CD4-positive, alpha-beta T cell treated with Interleukin-15 for 4 hours (primary cell): ENCODE measurements around the gene DEFB112.

ENCODE experiments used
- DNase-seq: peaks from one replicate; pipeline ENCODE4 v3.0.0-alpha.2; 2020; ENCODE audit warnings: low spot score

DEFB112 gene

DNA sequence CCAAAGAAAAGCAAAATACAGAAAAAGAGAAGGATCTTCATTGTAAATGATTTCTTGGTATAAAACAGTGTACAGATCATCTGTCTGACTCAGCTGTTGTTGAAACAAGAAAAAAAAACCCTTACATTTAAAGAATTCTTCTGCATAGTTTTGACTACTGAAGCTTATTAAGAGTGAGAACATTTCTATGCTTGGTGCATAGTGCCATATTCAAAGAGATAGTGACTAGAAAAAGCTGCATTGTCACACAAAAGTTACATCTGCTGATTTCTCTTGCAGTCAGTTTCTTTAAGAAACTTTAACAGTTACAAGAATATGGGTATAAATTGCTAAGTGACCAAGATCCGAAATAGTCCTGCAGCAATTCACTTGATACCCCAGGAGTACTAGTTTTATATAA, at the start of gene DEFB112:
Gene DEFB112, minus strand, starts transcription at position 101 of the 400 bp plus-strand sequence. Its CDS starts 60 bp downstream, at position 41.
- no peak for DNase-seq

DNA sequence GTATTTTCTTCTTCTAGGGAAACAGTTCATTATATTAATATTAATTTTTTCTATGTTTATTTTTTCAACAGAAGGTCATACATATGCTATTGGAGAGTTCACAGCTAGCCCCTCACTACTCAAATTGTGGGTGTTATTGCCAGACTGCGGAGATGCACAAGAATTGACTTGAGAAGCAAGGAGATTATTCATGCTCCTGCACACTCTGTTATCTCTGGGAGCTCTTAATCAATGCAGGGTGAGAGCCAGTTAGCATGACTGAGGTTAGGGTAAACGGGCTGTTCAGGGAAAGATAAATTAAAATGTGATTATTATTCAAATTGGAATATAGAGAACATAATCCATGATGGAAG, 48.9 kb upstream of the DEFB112 start:
- DNase-seq: no peak

DNA sequence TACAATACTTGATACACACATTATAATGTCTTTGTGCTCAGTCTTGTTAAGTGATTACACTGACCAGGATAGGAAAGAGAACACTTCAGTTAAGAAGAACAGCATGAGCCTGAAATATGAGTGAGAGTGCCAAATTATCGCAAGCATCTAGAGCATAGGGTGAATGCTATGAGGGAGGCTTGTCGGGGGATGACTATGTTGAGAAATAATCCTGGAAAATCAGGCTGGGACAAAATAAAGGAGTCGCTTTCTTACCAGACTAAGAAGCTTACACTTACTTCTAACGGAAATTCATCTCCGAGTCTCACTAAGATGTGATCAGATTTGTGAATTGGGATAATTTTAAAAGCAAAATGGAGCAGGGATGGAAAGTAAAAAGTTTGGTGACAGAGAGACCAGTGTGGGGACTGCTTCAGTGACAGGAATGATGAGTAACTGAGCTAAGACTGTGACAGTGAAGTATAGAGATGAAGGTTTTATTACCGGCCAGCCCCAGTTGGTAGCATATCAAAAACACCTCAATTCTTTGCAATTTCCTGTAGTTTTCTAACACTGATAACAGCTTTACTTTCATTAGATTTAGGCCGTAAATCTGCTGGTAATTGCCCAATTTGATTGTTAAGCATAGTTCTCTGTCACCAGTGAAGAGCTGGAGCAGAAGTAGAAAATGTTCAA, 48.4 kb upstream of the DEFB112 start:
- no peak for DNase-seq

GRCh38 chr6:50096296-50096695, 46.6 kb upstream of the DEFB112 start:
- no peak for DNase-seq

DNA sequence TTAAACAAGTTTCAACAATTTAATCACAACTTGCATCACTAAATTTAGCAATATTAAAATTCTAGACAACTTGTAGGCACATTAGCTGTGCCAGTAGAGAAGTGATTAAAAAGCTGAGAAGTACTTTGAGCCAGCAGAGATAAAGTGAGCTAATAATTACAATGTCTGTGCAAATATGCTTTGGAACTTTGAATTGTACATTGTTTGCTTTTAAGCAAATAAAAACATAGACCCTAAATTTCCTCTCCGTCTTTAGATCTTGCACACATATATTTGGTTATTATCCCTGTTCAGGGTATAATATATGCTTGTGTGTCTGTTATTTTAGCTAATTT, 44.2 kb upstream of the DEFB112 start:
- DNase-seq: no peak

DNA sequence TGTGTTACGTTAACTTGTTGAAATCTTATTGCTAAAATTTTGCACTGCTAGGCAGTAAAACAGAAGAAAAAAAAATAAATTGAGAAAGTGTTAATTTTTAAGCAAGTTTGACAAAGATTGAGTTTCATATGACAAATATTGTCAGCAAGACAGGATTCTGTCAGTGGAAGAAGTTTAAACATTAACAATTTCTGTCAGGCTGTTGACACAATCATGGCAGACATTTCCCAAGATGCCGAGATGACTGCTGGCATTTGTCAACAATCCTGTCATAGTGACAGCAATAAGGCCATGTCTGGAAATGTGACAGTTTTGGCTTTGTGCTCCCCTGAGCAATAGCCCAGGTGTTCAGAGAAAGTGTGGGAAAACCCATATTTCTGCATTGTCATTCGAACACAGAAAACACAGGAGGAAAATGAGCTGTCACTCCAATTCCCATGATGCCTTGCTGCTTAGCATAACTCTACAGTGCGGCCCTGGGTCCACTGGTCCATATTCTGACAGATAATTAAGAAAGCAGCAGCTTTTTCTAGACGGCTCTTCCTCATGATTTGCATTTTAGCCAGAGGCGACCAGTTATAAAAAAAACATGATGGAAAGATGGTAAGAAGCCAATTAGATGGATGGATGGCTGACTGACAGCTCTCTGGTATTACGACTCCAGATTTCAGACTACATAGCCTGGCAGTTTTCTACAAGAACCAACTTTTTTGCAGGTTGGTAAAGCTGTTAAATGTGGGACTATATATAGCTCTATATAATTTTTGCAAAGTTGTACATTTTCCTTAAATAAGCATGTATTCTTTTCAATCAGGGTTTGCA, 43.6 kb upstream of the DEFB112 start:
- no peak for DNase-seq

DNA sequence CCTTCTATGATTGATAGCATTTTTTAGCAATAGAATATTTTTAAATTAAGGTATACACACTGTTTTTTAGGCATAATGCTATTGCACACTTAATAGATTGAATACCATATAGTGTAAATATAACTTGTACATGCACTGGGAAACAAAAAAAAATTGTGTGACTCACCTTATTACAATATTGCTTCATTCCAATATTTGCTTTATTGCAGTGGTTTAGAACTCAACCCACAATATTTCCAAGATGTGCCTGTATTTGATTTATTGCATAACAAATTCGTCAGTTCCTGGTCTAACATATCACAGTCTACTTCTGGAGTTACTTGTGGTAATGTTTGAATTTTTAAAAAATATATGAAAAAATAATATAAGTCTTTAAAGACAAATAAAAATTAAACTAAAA, 41.9 kb upstream of the DEFB112 start:
- no peak for DNase-seq

- DNase-seq: no peak
These were observed 40.2 kb upstream of the DEFB112 start for GRCh38 chr6:50089911-50090310.

GRCh38 chr6:50087231-50087954, 37.7 kb upstream of the DEFB112 start:
- no peak for DNase-seq

DNA sequence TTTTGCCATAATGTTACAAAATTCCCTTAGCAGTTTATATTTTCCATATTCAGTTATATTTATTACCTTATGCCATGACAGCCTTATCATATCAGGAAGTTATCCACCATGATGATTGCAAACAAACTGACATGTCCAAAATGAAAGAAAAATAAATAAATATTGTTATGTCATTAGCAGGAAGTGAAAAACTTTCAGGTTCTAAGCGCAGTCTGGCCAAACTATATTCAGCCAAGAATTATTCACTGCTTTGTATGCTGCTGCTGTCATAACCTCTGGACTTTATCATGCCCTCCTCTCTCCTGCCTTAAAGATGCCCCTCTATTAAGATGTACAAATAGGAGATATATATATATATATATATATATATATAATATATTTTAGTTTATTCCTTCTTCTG, 27.7 kb upstream of the DEFB112 start:
- no peak for DNase-seq

GRCh38 chr6:50076431-50076830, 26.7 kb upstream of the DEFB112 start:
- DNase-seq: no peak

DNA sequence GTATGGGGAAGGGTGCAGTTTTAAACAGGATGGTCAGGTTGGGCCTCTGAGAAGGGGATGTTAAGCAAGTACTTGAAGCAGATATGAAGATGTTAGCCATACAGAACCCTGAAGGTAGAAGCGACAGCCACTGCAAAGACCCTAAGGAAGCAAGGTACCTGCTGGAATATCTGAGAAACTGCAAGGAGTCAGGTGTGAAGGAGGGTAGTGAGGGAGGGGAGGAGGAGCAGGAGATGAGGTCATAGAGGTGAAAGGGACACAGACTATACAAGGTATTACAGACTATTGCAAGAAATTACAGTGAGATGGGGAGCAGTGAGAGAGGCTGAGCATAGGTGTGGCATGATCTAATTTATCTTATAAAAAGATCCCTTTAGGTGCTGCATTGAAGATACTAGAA, 22.2 kb upstream of the DEFB112 start:
- DNase-seq: no peak

DNA sequence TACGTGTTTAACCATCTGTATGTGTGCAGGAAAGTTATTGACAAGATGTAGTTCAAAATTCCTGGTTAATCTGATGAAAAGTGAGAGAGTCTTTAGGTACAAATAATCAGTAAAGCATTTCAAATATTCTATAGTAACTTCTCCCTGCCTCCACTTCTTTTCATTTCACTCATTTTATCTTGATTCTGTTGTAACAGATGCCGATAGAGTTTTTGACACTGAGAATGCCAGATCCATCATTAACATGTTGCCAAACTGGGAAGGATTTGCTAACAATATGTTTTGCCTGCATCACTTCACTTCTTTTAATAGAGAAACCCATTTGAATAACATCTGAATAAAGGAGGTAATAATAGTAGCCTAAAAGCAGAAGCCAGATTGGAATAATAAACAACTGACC, 20.4 kb upstream of the DEFB112 start:
- no peak for DNase-seq

DNA sequence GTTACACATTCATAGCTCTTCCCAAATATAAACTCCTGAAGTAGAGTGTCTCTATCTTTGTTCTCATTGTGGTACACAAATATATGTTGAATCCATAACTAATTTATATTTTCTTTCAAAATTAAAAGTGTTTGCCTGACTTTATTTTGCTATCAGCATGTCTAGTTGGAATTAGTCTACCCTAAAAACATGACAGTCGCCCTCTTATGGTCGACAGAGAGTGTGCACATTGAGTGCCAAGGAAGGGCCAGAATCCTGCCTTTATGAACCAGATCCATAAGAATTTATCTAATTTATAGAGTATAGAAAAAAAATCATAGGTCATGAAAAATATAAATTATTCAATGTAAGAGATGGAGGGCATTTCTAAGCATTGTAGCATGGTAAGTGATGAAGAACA, 12.3 kb upstream of the DEFB112 start:
- DNase-seq: no peak

GRCh38 chr6:50056242-50056641, 6.5 kb upstream of the DEFB112 start:
- DNase-seq: no peak

DNA sequence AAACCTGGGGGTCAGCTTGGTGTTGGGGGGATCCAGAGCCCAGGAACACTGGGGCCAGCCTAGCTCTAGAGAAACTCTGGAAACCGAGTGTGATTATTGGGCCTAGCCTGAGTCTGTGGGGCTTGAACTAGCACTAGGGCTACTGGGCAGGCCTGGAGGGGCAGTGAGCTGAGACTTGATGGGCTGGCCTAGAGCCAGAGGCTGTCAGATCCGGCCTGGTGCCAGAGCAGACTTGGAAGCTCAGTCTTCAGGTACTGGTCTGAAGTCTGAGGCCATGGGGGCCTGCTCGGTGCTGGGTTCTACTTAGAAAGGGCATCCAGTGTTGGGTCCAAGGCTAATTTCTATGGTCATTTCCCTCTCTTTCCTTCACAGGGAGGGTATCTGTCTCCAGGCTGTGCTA, 2.7 kb downstream of the DEFB112 start:
- no peak for DNase-seq

- no peak for DNase-seq
These were observed 18.8 kb downstream of the DEFB112 start for GRCh38 chr6:50030777-50031562.

DNA sequence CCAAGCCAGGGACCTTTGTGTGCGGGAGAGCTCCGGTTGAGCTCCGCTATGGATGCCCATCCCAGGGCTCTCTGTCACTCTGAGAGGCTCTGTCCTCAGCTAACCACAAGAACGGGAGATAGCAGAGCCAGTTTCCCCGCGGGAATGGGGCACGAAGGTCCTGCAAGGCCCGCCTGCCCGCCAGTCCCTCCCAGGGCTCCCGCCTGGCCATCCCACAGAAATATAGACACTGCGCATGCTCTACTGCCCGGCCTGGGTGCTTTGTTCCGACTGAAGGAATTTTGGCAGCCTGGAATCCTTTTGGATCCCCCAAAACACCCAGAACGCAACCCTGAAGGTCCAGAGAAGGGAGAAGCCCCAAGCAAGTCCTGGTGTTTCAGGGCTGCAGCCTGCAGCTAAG, 19.4 kb downstream of the DEFB112 start:
- DNase-seq: no peak

DNA sequence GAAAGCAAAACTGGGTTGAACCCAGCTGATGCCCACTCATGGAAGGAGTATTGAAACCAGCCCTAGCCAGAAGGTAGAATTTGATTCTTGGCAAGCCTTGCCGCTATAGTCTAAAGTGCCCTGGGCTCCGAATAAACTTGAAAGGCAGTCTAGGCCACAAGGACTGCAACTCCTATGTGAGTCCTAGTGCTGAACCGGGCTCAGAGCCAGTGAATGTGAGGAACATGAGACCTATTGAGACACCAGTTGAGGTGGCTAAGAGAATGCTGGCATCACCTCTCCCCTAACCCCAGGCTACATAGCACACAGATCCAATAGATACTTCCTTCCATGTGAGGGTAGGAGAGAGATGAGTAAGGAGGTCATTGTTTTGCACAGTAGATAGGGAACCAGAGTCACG, 24.5 kb downstream of the DEFB112 start:
- no peak for DNase-seq

DNA sequence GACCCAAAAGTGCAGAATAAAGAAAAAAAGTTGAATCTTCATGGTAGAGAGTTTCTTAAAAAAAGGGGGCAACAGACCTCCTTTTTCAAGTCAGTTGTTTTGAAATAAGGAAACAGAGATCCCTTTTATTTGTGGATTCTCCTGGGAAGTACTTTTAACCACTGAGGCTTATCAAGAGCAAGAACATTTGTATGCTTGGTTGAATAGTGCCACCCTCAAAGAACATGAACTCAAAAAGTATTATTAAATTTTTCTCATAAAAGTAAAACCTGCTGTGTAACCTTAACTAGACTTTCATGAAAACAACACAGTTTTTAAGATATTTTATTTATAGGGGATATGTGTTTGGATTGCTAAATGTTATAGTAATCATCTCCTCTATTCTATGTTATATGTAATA, 27.8 kb downstream of the DEFB112 start, which contains the start of gene DEFB110:
Gene DEFB110, minus strand, starts transcription at position 101 of the 400 bp plus-strand sequence. Its CDS starts 59 bp downstream, at position 42.
- DNase-seq: no peak

DNA sequence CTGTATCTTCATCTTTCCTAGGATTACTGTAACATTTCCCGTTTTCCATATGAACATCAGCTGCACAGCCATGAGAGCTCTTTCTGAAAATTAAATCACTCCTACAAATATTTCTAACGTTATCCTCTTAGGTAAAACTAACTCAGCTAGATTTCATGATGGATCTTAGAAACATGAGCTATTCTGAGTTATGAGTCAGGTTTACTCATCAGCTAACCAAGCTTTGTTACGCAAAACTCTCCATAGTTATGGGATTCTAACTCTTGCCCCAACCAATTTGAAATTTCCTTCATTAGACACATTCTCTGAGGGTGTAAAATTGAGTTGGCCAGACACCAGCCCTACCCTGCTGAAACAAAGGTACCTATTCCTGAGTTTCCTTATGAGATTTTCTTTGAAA, 41.9 kb downstream of the DEFB112 start:
- DNase-seq: no peak

- DNase-seq: no peak
These were observed 46.6 kb downstream of the DEFB112 start for GRCh38 chr6:50003139-50003538.
